ENCODE results near the gene ARHGAP8.

- TF ChIP-seq MAX (IDR thresholded peaks at IDR 0.05; ENCODE audit: low read depth, low read length) = no peak
- TF ChIP-seq RAD21 (IDR thresholded peaks at IDR 0.05; ENCODE audit: insufficient read depth, low read depth, low read length) = no peak
- TF ChIP-seq CTCF (IDR thresholded peaks at IDR 0.05 in 2 of 3, conservative IDR thresholded peaks at IDR 0.05 in 1 of 3; ENCODE audit: control insufficient read depth in 2 of 3, extremely low read depth in 1 of 3, insufficient read depth in 1 of 3, low read depth in 3 of 3, low read length in 3 of 3) = no peak
- TF ChIP-seq EZH2 (IDR thresholded peaks at IDR 0.05; ENCODE audit: borderline replicate concordance, control insufficient read depth, low read depth, low read length) = no peak
- TF ChIP-seq YY1 (IDR thresholded peaks at IDR 0.05; ENCODE audit: low read depth, low read length) = no peak
- TF ChIP-seq ZBTB33 (IDR thresholded peaks at IDR 0.05) = no peak
- TF ChIP-seq E2F4 (IDR thresholded peaks at IDR 0.05; ENCODE audit: low read depth, low read length) = no peak
- no peak for TF ChIP-seq ZNF687 (IDR thresholded peaks at IDR 0.05)
- TF ChIP-seq CHD2 (IDR thresholded peaks at IDR 0.05; ENCODE audit: borderline replicate concordance, low read depth, low read length) = no peak
- TF ChIP-seq LARP7 (IDR thresholded peaks at IDR 0.05) = no peak
- no peak for TF ChIP-seq BHLHE40 (IDR thresholded peaks at IDR 0.05; ENCODE audit: borderline replicate concordance in 1 of 2, low read depth in 2 of 2, low read length in 1 of 2)
- no peak for TF ChIP-seq ZNF217 (IDR thresholded peaks at IDR 0.05)
- no peak for TF ChIP-seq SP1 (IDR thresholded peaks at IDR 0.05; ENCODE audit: low read depth, low read length)
- no peak for TF ChIP-seq FOXK2 (IDR thresholded peaks at IDR 0.05)
Observed at GRCh38 chr22:44804327-44804726, 52.0 kb downstream of the ARHGAP8 start.

Measured in GM12878 (cell line).